Naive B cell (primary cell): ENCODE results near the gene MVD. TPM values are rescaled to one million over a fixed set of nuclear protein-coding genes. Genes with fewer than 3 reads are reported as not detected.

ENCODE experiments used
- ATAC-seq, 2 donors: fragments of 150-1000 bp; cut with Tn5 transposase; 2 replicates each; pipeline ENCODE4 v1.10.0; 2021; ENCODE audit warnings: low read depth in 2 of 2, mild to moderate bottlenecking in 2 of 2, moderate library complexity in 2 of 2
- DNase-seq: peaks from one replicate; pipeline ENCODE4 v3.0.0; 2022
- H3K27ac Mint-ChIP-seq, 6 donors: one replicate each; pipeline ENCODE4 v1.8.0; 2020 to 2022; ENCODE audit warnings: mild to moderate bottlenecking in 6 of 6, mixed read lengths in 6 of 6, moderate library complexity in 5 of 6, inconsistent platforms in 2 of 6
- H3K27me3 Mint-ChIP-seq, 3 donors: one replicate each; pipeline ENCODE4 v1.8.0; 2021 to 2022; ENCODE audit warnings: mixed read lengths in 3 of 3, mild to moderate bottlenecking in 1 of 3
- H3K36me3 Mint-ChIP-seq, 2 donors: one replicate each; pipeline ENCODE4 v1.8.0; 2020 to 2022; ENCODE audit warnings: mixed read lengths in 2 of 2, inconsistent platforms in 1 of 2, mild to moderate bottlenecking in 1 of 2
- H3K4me1 Mint-ChIP-seq, 3 donors: one replicate each; pipeline ENCODE4 v1.8.0; 2020 to 2022; ENCODE audit warnings: mixed read lengths in 3 of 3, inconsistent platforms in 1 of 3, mild to moderate bottlenecking in 1 of 3, moderate library complexity in 1 of 3
- H3K4me3 Mint-ChIP-seq, 8 donors: one replicate each; pipeline ENCODE4 v1.8.0; 2020 to 2022; ENCODE audit warnings: mild to moderate bottlenecking in 8 of 8, mixed read lengths in 8 of 8, moderate library complexity in 8 of 8, inconsistent platforms in 2 of 8
- H3K9me3 Mint-ChIP-seq, 7 donors: one replicate each; pipeline ENCODE4 v1.8.0; 2020 to 2022; ENCODE audit warnings: mixed read lengths in 7 of 7, mild to moderate bottlenecking in 5 of 7, inconsistent platforms in 2 of 7, moderate library complexity in 1 of 7
- polyA plus RNA-seq, 6 donors: library from polyadenylated mRNA; unstranded; fragments of 300-500 nt; fragmentation: Illumina TruSeq; gene quantifications; one replicate each; pipeline ENCODE4 v1.2.3, GENCODE V29; 2021; ENCODE audit warnings: low read depth in 6 of 6

MVD gene
- polyA plus RNA-seq, 6 donors from 2014 or later = 9.7 to 36.1 (median 18.2) TPM

GRCh38 chr16:88701581-88702370 is 38.9 kb upstream of the MVD start:
- DNase-seq (no peak), ATAC-seq (no peak)
- Mint-ChIP-seq H3K4me3 (peak overlapping the region; percentile 77 to 98 (median 92)), H3K36me3 (no peaks in the 10 kb centered on the region), H3K9me3 (no peaks in the 10 kb centered on the region), H3K27me3 (no peaks in the 10 kb centered on the region), H3K27ac (peak overlapping the region; percentile 57 to 96 (median 93)), H3K4me1 (peaks cover 43 to 67% (median 60%) of the 10 kb centered on the region in 3 donors)

GRCh38 chr16:88700636-88701482 is 38.0 kb upstream of the MVD start:
- Mint-ChIP-seq H3K9me3 (no peaks in the 10 kb centered on the region), H3K27me3 (no peaks in the 10 kb centered on the region), H3K36me3 (no peaks in the 10 kb centered on the region), H3K27ac (peak overlapping the region; percentile 79 to 96 (median 88)), H3K4me1 (peaks cover 43 to 66% (median 58%) of the 10 kb centered on the region in 3 donors), H3K4me3 (peak overlapping the region; percentile 77 to 98 (median 88))
- peak; percentile 81 to 87 for ATAC-seq
- peak; percentile 92 for DNase-seq

GRCh38 chr16:88700322-88700635 is 37.4 kb upstream of the MVD start:
- Mint-ChIP-seq H3K9me3 (no peaks in the 10 kb centered on the region), H3K27ac (peak overlapping the region in 4 of 6 donors; percentile 38 to 96 (median 94)), H3K4me3 (peak overlapping the region; percentile 60 to 98 (median 84)), H3K27me3 (no peaks in the 10 kb centered on the region), H3K36me3 (no peaks in the 10 kb centered on the region), H3K4me1 (peaks cover 39 to 63% (median 56%) of the 10 kb centered on the region in 3 donors)
- no peak for DNase-seq
- no peak for ATAC-seq

- Mint-ChIP-seq H3K36me3 (no peaks in the 10 kb centered on the region), H3K4me3 (peak overlapping the region in 2 of 8 donors; percentile 41 to 85), H3K9me3 (no peaks in the 10 kb centered on the region), H3K27ac (peak overlapping the region in 2 of 6 donors; percentile 92 to 96), H3K27me3 (no peaks in the 10 kb centered on the region), H3K4me1 (peaks cover 37 to 52% (median 45%) of the 10 kb centered on the region in 3 donors)
- ATAC-seq (no peak), DNase-seq (no peak)
These were observed 36.3 kb upstream of the MVD start for GRCh38 chr16:88699180-88699579.

GRCh38 chr16:88698646-88699045 is 35.8 kb upstream of the MVD start:
- Mint-ChIP-seq H3K9me3 (no peaks in the 10 kb centered on the region), H3K27me3 (no peaks in the 10 kb centered on the region), H3K4me3 (peak overlapping the region in 1 of 8 donors; percentile 51), H3K27ac (no peak overlapping the region), H3K4me1 (peaks cover 32 to 47% (median 40%) of the 10 kb centered on the region in 3 donors), H3K36me3 (no peaks in the 10 kb centered on the region)
- no peak for DNase-seq
- no peak for ATAC-seq

GRCh38 chr16:88697831-88698615 is 35.1 kb upstream of the MVD start:
- peaks cover 27 to 42% (median 36%) of the 10 kb centered on the region in 3 donors for H3K4me1 Mint-ChIP-seq
- H3K9me3 Mint-ChIP-seq = no peaks in the 10 kb centered on the region
- no peaks in the 10 kb centered on the region for H3K36me3 Mint-ChIP-seq
- H3K4me3 Mint-ChIP-seq = peak overlapping the region in 2 of 8 donors; percentile 32 to 51
- H3K27me3 Mint-ChIP-seq = no peaks in the 10 kb centered on the region
- ATAC-seq (no peak), DNase-seq (no peak)
- H3K27ac Mint-ChIP-seq = peak overlapping the region in 1 of 6 donors; percentile 74

- Mint-ChIP-seq H3K36me3 (no peaks in the 10 kb centered on the region), H3K9me3 (no peaks in the 10 kb centered on the region), H3K27me3 (no peaks in the 10 kb centered on the region), H3K4me3 (peak overlapping the region in 1 of 8 donors; percentile 32), H3K27ac (peak overlapping the region in 1 of 6 donors; percentile 33), H3K4me1 (peaks cover 20 to 42% (median 36%) of the 10 kb centered on the region in 3 donors)
- DNase-seq (no peak), ATAC-seq (no peak)
These were observed 34.4 kb upstream of the MVD start for GRCh38 chr16:88697116-88697830.

GRCh38 chr16:88696441-88696840 is 33.5 kb upstream of the MVD start:
- Mint-ChIP-seq H3K4me3 (peak overlapping the region in 1 of 8 donors; percentile 50), H3K9me3 (no peaks in the 10 kb centered on the region), H3K27ac (no peak overlapping the region), H3K36me3 (no peaks in the 10 kb centered on the region), H3K27me3 (no peaks in the 10 kb centered on the region), H3K4me1 (peaks cover 21 to 42% (median 37%) of the 10 kb centered on the region in 3 donors)
- ATAC-seq (no peak), DNase-seq (no peak)

- Mint-ChIP-seq H3K4me3 (no peak overlapping the region), H3K36me3 (no peaks in the 10 kb centered on the region), H3K4me1 (peaks cover 19 to 42% (median 40%) of the 10 kb centered on the region in 3 donors), H3K27me3 (no peaks in the 10 kb centered on the region), H3K27ac (no peak overlapping the region), H3K9me3 (no peaks in the 10 kb centered on the region)
- no peak for DNase-seq
- no peak for ATAC-seq
These were observed 32.9 kb upstream of the MVD start for GRCh38 chr16:88695753-88696152.

GRCh38 chr16:88695218-88695617 is 32.3 kb upstream of the MVD start:
- Mint-ChIP-seq H3K4me3 (peak overlapping the region in 1 of 8 donors; percentile 9), H3K4me1 (peaks cover 22 to 42% (median 40%) of the 10 kb centered on the region in 3 donors), H3K27ac (no peak overlapping the region), H3K9me3 (no peaks in the 10 kb centered on the region), H3K36me3 (no peaks in the 10 kb centered on the region), H3K27me3 (no peaks in the 10 kb centered on the region)
- no peak for ATAC-seq
- no peak for DNase-seq

GRCh38 chr16:88694221-88695087 is 31.6 kb upstream of the MVD start:
- H3K4me1 Mint-ChIP-seq = peaks cover 15 to 37% (median 33%) of the 10 kb centered on the region in 3 donors
- H3K27ac Mint-ChIP-seq = peak overlapping the region in 1 of 6 donors; percentile 34
- no peaks in the 10 kb centered on the region for H3K36me3 Mint-ChIP-seq
- H3K4me3 Mint-ChIP-seq = peak overlapping the region in 2 of 8 donors; percentile 28 to 31
- ATAC-seq = no peak
- H3K27me3 Mint-ChIP-seq = no peaks in the 10 kb centered on the region
- DNase-seq = no peak
- no peaks in the 10 kb centered on the region for H3K9me3 Mint-ChIP-seq
